Right lobe of liver (tissue), 4 donors: ENCODE data around the gene OBSCN.

ENCODE experiments used
- POLR2A ChIP-seq: fragments of 450-650 bp; IDR thresholded peaks from one replicate; pipeline ENCODE4 v1.6.1; 2017; ENCODE audit warnings: antibody characterized with exemption, mild to moderate bottlenecking
- TF ChIP-seq, protein P1 (sequence below), 4 donors: fragments of 200-600 bp in 3 of 4; fragments of 450-650 bp in 1 of 4; IDR thresholded peaks; one replicate each; pipeline versions ENCODE4 v1.5.1 to v1.8.0; 2016 to 2022; ENCODE audit warnings: antibody characterized with exemption in 4 of 4, mild to moderate bottlenecking in 2 of 4
- donor health status: DM: no; HTN: no; CAD: no.
- donor health status: DM: no; HTN: no; CAD: no.
- donor health status: DM: no; HTN: yes; CAD: no.

GRCh38 chr1:228403231-228403631, 195.4 kb downstream of the OBSCN start:
- TF ChIP-seq, protein P1, sequence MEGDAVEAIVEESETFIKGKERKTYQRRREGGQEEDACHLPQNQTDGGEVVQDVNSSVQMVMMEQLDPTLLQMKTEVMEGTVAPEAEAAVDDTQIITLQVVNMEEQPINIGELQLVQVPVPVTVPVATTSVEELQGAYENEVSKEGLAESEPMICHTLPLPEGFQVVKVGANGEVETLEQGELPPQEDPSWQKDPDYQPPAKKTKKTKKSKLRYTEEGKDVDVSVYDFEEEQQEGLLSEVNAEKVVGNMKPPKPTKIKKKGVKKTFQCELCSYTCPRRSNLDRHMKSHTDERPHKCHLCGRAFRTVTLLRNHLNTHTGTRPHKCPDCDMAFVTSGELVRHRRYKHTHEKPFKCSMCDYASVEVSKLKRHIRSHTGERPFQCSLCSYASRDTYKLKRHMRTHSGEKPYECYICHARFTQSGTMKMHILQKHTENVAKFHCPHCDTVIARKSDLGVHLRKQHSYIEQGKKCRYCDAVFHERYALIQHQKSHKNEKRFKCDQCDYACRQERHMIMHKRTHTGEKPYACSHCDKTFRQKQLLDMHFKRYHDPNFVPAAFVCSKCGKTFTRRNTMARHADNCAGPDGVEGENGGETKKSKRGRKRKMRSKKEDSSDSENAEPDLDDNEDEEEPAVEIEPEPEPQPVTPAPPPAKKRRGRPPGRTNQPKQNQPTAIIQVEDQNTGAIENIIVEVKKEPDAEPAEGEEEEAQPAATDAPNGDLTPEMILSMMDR (IDR thresholded peaks at IDR 0.05), result no peak
- no peak for TF ChIP-seq POLR2A
